GM12801 (cell line): ENCODE results near the gene SMIM45.

Experiments
- CTCF ChIP-seq: IDR thresholded peaks from one replicate; pipeline ENCODE4 v1.5.1; 2011; ENCODE audit warnings: control low read depth; ENCODE audit not compliant: insufficient read length; ENCODE audit errors: extremely low read depth

SMIM45 gene

GRCh38 chr22:41979423-41980250 is 27.7 kb downstream of the SMIM45 start:
- no peak for TF ChIP-seq CTCF

DNA sequence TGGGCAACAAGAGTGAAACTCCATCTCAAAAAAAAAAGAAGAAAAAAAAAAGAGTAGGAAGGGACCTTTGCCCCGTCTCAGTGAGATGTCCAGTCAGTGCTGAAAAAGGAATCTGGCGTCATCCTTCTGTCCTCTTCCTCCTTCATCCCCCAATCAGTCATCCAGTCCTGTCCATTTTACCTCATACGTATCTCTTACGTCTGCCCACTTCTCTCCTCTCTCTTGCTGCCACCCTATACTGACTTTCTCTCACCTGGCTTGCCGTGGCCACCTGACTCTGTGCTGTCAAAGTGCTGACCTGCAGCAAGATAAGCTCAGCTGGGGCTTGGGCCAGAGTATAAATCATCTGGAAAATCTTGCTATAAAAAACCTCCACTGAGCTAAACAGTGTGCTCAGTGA is 30.9 kb downstream of the SMIM45 start:
- TF ChIP-seq CTCF: no peak

GRCh38 chr22:41983513-41984405 is 31.8 kb downstream of the SMIM45 start:
- no peak for TF ChIP-seq CTCF

DNA sequence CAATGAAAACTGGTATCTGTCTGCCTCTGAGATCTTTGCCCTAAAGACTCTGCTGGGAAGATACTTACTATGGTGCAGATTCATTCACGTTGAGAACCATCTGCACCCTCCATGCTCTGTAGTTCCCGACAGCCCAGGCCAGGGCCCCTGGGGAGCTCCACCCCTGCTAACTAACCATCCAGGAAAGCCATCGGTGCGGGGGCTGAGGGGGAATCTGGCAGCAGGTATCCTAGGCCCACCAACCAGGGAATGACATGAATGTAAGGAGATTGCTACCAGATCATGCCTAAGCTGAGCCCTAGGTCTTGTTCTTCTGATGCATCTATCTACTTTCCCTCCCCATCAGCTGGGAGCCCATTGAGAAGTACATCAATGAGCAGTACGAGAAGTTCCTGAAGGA is 35.3 kb downstream of the SMIM45 start:
- TF ChIP-seq CTCF: no peak

GRCh38 chr22:41989246-41989645 is 37.3 kb downstream of the SMIM45 start:
- no peak for TF ChIP-seq CTCF

DNA sequence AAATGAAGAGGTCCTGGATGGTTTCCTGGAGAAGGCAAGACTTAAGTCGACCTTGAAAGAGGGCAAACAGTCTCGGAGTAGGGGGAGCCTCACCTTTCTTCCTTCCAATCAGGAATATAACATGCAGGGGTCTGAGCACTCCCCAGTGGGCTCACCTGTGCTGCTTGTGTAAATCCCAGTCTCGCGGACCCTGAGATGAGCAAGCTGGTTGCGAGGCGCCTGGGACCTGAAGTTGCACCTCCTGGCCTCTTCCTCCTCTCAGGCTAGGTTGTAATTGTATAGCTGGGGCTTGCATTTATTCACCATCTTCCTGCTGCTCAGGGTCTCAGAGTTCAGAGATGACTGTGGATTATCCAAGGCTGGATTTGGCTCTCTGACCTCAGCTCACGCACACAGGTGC is 39.2 kb downstream of the SMIM45 start:
- no peak for TF ChIP-seq CTCF

GRCh38 chr22:41992496-41992895 is 40.5 kb downstream of the SMIM45 start:
- TF ChIP-seq CTCF: no peak
